Liver (tissue), 3 donors: Measurements from ENCODE around the gene SOX13.

Source experiments
- GABPA ChIP-seq, 2 donors: IDR thresholded peaks in 1 of 2; conservative IDR thresholded peaks in 1 of 2; 2 replicates each; pipeline ENCODE4 v1.6.1; 2016; ENCODE audit warnings: antibody characterized with exemption in 2 of 2, mild to moderate bottlenecking in 1 of 2, moderate library complexity in 1 of 2
- SP1 ChIP-seq: IDR thresholded peaks from 2 replicates; pipeline ENCODE4 v1.6.1; 2018; ENCODE audit warnings: antibody characterized with exemption, mild to moderate bottlenecking
- TAF1 ChIP-seq: conservative IDR thresholded peaks from 2 replicates; pipeline ENCODE4 v1.6.1; 2016; ENCODE audit warnings: antibody characterized with exemption, mild to moderate bottlenecking
- YY1 ChIP-seq: IDR thresholded peaks from 2 replicates; pipeline ENCODE4 v1.6.1; 2016; ENCODE audit warnings: antibody characterized with exemption, mild to moderate bottlenecking
- TF ChIP-seq, protein P1 (sequence below): fragments of 150-350 bp; IDR thresholded peaks from 2 replicates; pipeline ENCODE4 v1.5.1; 2017; ENCODE audit warnings: improper control_type of control experiment, low read depth, low read length; ENCODE audit not compliant: missing input control
- TF ChIP-seq, protein P2 (sequence below): IDR thresholded peaks from 2 replicates; pipeline ENCODE4 v1.6.1; 2016; ENCODE audit warnings: antibody characterized with exemption, mild to moderate bottlenecking
- TF ChIP-seq, protein P3 (sequence below): IDR thresholded peaks from 2 replicates; pipeline ENCODE4 v1.6.1; 2016; ENCODE audit warnings: antibody characterized with exemption
- donor health status: healthy.
- donor health status: healthy.

DNA sequence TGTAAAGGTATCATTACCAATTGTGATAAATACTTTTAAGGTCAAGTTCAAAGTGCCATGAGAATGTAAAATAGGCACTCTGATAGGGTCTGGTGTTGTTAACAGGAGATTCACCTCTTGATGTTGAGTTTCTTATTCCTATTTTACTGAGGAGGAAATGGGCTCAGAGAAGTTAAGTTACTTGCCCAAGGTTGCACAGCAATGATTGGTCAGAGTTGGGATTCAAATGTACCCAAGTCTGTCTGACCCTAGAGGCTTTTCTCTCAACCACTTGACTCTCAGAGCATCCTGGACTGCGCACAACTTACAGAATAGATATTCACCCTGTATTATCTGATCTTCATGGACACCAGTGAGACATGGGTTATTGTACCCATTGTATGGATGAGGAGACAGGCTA lies 33.9 kb downstream of the SOX13 start:
- TF ChIP-seq, protein P1, sequence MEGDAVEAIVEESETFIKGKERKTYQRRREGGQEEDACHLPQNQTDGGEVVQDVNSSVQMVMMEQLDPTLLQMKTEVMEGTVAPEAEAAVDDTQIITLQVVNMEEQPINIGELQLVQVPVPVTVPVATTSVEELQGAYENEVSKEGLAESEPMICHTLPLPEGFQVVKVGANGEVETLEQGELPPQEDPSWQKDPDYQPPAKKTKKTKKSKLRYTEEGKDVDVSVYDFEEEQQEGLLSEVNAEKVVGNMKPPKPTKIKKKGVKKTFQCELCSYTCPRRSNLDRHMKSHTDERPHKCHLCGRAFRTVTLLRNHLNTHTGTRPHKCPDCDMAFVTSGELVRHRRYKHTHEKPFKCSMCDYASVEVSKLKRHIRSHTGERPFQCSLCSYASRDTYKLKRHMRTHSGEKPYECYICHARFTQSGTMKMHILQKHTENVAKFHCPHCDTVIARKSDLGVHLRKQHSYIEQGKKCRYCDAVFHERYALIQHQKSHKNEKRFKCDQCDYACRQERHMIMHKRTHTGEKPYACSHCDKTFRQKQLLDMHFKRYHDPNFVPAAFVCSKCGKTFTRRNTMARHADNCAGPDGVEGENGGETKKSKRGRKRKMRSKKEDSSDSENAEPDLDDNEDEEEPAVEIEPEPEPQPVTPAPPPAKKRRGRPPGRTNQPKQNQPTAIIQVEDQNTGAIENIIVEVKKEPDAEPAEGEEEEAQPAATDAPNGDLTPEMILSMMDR: no peak
- no peak for TF ChIP-seq SP1
- TF ChIP-seq GABPA (IDR thresholded peaks at IDR 0.05 in 1 of 2, conservative IDR thresholded peaks at IDR 0.05 in 1 of 2): no peak
- TF ChIP-seq, protein P2, sequence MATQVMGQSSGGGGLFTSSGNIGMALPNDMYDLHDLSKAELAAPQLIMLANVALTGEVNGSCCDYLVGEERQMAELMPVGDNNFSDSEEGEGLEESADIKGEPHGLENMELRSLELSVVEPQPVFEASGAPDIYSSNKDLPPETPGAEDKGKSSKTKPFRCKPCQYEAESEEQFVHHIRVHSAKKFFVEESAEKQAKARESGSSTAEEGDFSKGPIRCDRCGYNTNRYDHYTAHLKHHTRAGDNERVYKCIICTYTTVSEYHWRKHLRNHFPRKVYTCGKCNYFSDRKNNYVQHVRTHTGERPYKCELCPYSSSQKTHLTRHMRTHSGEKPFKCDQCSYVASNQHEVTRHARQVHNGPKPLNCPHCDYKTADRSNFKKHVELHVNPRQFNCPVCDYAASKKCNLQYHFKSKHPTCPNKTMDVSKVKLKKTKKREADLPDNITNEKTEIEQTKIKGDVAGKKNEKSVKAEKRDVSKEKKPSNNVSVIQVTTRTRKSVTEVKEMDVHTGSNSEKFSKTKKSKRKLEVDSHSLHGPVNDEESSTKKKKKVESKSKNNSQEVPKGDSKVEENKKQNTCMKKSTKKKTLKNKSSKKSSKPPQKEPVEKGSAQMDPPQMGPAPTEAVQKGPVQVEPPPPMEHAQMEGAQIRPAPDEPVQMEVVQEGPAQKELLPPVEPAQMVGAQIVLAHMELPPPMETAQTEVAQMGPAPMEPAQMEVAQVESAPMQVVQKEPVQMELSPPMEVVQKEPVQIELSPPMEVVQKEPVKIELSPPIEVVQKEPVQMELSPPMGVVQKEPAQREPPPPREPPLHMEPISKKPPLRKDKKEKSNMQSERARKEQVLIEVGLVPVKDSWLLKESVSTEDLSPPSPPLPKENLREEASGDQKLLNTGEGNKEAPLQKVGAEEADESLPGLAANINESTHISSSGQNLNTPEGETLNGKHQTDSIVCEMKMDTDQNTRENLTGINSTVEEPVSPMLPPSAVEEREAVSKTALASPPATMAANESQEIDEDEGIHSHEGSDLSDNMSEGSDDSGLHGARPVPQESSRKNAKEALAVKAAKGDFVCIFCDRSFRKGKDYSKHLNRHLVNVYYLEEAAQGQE: no peak
- TF ChIP-seq, protein P3, sequence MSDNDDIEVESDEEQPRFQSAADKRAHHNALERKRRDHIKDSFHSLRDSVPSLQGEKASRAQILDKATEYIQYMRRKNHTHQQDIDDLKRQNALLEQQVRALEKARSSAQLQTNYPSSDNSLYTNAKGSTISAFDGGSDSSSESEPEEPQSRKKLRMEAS: no peak
- no peak for TF ChIP-seq YY1
- TF ChIP-seq TAF1: no peak
